ENCODE results near the gene CWC25.

The CWC25 gene

DNA sequence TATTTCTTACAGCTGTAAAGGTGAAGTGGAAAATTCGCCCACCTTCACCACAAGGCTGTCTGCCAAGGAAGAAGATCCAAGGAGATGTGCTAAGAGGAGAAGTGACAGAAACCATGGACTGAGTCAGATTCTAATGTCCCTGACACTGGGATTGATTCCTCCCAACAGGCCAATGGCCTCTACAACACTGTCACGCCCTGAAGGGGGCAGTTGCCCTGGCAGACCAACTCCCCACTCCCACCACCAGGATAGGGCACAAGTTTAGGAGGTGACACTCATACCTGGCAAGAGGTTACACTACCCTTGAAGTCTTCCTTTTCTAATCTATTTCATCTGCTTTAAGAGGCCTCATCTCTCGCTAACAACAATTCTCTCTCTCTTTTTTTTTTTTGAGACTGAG is 41.9 kb downstream of the CWC25 start:
- DNase-seq (ENCODE audit: low read depth) = no peak
- TF ChIP-seq, protein P1, sequence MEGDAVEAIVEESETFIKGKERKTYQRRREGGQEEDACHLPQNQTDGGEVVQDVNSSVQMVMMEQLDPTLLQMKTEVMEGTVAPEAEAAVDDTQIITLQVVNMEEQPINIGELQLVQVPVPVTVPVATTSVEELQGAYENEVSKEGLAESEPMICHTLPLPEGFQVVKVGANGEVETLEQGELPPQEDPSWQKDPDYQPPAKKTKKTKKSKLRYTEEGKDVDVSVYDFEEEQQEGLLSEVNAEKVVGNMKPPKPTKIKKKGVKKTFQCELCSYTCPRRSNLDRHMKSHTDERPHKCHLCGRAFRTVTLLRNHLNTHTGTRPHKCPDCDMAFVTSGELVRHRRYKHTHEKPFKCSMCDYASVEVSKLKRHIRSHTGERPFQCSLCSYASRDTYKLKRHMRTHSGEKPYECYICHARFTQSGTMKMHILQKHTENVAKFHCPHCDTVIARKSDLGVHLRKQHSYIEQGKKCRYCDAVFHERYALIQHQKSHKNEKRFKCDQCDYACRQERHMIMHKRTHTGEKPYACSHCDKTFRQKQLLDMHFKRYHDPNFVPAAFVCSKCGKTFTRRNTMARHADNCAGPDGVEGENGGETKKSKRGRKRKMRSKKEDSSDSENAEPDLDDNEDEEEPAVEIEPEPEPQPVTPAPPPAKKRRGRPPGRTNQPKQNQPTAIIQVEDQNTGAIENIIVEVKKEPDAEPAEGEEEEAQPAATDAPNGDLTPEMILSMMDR (IDR thresholded peaks at IDR 0.05; ENCODE audit: low read length, missing control alignments) = no peak
- H3K4me3 ChIP-seq (replicated peaks; ENCODE audit: low read depth, low read length) = no peak overlapping the region

DNA sequence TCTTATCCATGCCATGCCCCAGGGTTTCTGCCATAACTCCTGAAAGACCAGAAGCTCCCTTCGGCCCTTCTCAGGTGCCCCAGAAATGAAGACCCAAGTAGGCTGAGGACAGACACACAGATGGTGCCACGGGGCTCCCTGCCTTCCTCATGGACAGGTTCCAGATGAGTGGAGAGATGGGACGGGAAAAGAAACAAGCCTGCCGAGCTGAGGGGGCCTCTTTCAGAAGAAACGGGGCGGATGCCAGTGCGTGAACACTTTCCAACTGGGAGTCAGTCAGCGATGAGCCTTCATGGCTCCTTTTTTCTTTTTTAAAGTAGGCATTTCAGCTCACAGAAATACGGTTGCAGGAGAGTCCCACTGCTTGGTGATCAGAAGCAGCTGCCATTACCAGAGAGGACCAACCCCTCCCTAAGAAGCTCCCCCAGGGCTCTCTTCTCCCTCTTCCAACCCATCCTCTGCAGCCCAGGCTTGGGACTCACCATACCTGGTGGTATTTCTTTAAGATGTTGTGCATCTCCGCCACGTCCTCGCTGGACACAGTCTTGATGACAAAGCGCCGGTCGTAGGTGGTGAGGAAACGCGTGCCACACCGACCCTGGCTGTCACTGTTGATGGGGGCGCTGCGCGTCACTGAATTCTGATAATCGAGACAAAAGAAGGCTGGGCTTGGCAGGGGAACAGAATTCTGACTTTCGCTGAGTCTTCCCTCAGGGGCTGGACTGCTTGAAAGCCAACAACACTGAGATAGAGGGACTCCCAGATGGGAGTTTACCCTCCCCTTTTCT is 45.0 kb downstream of the CWC25 start:
- no peak overlapping the region for H3K4me3 ChIP-seq (replicated peaks; ENCODE audit: low read depth, low read length)
- TF ChIP-seq, protein P1 (IDR thresholded peaks at IDR 0.05; ENCODE audit: low read length, missing control alignments) = no peak
- no peak for DNase-seq (ENCODE audit: low read depth)

DNA sequence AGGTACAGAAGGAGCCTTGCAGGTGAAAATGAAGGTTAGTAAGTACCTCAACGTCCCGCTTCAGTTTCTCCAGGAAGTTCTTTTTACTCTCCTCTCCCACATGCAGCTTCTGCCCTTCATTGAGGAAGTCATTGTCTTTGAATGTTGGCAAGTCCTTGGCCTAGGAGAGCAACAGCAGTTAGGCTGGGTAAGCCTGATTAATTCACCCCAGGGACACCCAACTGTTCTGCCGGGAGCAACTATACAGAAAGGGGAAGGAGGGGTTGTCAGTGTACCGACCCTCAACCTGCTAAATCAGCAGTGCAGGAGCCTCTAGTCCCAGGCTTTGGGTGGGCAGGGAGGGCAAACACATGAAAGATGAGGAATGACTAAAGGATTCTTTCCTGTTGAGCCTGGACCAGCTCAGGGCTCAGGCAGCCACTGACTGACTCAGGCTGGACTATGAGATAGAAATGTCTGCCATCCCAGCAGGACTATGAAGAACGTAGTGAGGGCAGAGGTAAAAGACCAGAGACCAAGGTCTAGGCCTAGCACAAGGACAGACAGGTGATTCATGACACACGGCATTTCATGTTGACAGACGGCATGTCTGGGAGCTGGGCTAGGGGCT is 47.4 kb downstream of the CWC25 start:
- TF ChIP-seq, protein P1 (IDR thresholded peaks at IDR 0.05; ENCODE audit: low read length, missing control alignments) = no peak
- no peak overlapping the region for H3K4me3 ChIP-seq (replicated peaks; ENCODE audit: low read depth, low read length)
- no peak for DNase-seq (ENCODE audit: low read depth)

DNA sequence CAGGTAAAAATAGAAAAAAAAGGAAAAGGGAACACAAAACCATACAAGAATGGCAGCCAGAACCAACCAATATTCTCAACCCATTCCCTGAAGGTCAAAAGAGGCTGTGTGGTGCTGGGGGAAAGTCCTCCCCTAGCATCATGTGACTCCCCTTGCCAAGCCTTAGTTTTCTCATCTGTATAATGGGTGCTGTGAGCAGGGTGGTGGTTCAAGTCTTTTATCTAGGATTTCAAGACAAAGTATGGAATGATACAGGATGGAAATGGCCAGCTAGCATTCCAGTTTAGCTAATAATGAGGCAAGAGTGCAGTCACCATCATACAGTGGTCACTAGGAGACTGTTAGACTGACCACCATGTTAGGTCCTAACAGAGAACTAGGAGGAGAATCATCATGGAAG is 51.9 kb downstream of the CWC25 start:
- H3K4me3 ChIP-seq (replicated peaks; ENCODE audit: low read depth, low read length) = no peak overlapping the region
- TF ChIP-seq, protein P1 (IDR thresholded peaks at IDR 0.05; ENCODE audit: low read length, missing control alignments) = no peak
- no peak for DNase-seq (ENCODE audit: low read depth)

DNA sequence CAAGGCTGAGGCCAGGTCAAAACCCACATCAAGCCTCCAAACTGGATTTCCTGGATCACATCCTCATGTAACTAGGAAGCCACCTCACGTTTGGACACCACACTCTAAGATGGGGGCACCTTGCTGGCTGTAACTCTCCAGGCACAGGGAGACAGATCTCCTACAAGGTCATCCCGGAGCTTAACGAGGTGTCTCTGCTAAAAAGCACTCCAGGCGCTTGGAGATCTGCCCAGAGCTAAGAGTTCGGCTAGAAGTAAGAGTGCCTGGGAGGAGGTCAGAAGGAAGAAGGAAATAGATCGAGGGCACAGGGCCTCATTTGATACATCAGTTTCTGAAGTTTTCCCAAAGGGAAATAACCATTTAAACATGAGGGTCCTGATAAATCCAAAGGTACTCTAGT is 56.7 kb downstream of the CWC25 start:
- no peak overlapping the region for H3K4me3 ChIP-seq (replicated peaks; ENCODE audit: low read depth, low read length)
- no peak for DNase-seq (ENCODE audit: low read depth)
- TF ChIP-seq, protein P1 (IDR thresholded peaks at IDR 0.05; ENCODE audit: low read length, missing control alignments) = no peak

DNA sequence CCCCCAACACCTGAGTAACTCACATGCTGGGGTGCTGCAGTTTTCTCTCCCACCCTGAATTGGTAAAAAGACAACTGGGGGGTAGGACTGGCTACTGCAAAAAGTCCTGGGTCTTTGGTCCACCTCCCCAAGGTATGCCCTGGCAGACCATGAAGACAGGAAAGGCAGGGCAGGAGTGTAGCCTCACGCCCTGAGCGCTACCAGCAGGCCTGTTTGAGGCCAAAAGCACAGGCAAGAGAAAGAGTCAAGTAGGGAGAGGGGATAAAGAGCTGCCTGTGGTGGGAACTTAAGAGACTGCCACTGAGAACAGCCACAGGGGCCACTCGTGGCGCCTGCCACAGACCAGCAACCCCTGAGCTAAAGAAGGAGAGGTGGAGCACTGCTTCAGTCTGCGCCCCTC is 58.8 kb downstream of the CWC25 start:
- TF ChIP-seq, protein P1 (IDR thresholded peaks at IDR 0.05; ENCODE audit: low read length, missing control alignments) = no peak
- no peak for DNase-seq (ENCODE audit: low read depth)
- H3K4me3 ChIP-seq (replicated peaks; ENCODE audit: low read depth, low read length) = no peak overlapping the region

All from fibroblast of pulmonary artery (primary cell).